ENCODE results near the gene PLB1.

The PLB1 gene

GRCh38 chr2:28674713-28675068 lies 178.8 kb downstream of the PLB1 start:
- no peak for DNase-seq

GRCh38 chr2:28676152-28676835 lies 180.4 kb downstream of the PLB1 start:
- DNase-seq = no peak

GRCh38 chr2:28678175-28678855 lies 182.5 kb downstream of the PLB1 start:
- no peak for DNase-seq

- DNase-seq = no peak
Measured at GRCh38 chr2:28678944-28679343, 183.1 kb downstream of the PLB1 start.

- DNase-seq = no peak
Measured at GRCh38 chr2:28680657-28681056, 184.8 kb downstream of the PLB1 start.

GRCh38 chr2:28681158-28681571 lies 185.3 kb downstream of the PLB1 start:
- DNase-seq = peak; percentile 45

- no peak for DNase-seq
Measured at GRCh38 chr2:28681606-28682005, 185.7 kb downstream of the PLB1 start.

- DNase-seq = peak; percentile 83
Measured at GRCh38 chr2:28683100-28683706, 187.3 kb downstream of the PLB1 start.

GRCh38 chr2:28684142-28684858 lies 188.4 kb downstream of the PLB1 start:
- DNase-seq = no peak

- DNase-seq = no peak
Measured at GRCh38 chr2:28687171-28687570, 191.3 kb downstream of the PLB1 start.

- no peak for DNase-seq
Measured at GRCh38 chr2:28687640-28688385, 192.0 kb downstream of the PLB1 start.

- no peak for DNase-seq
Measured at GRCh38 chr2:28688818-28689217, 193.0 kb downstream of the PLB1 start.

- no peak for DNase-seq
Measured at GRCh38 chr2:28689771-28690170, 193.9 kb downstream of the PLB1 start.

GRCh38 chr2:28692411-28692810 lies 196.6 kb downstream of the PLB1 start:
- DNase-seq = no peak

- DNase-seq = no peak
Measured at GRCh38 chr2:28693223-28693622, 197.4 kb downstream of the PLB1 start.
